ENCODE data around the gene GLUL.
A peak's percentile ranks its signal among the peaks of the same experiment; 100 is the strongest.

The GLUL gene

GRCh38 chr1:182391362-182392049 lies at the start of gene GLUL:
TSS of gene GLUL (minus strand) at chr1:182391790. CDS start at chr1:182388737, 3,053 bp downstream.
- peak; percentile 40 for DNase-seq (ENCODE audit: low read depth in 1 of 2, low spot score in 1 of 2)

DNA sequence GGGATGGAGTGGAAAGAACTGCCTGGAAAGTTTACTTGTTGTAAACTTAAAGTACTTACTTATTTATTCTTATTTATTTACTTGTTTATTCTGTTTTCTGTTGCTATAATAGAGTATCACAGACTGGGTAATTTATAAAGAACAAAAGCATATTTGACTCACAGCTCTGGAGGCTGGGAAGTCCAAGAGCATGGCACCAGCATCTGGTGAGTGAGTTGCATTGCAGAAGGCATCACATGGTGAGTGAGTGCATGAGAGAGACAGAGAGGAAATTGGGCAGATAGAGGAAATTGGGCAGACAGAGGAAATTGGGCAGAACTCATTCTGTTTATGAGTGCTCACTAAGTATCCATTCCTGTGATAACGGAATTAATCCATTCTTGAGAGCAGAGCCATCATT lies 46.7 kb upstream of the GLUL start:
- no peak for DNase-seq (ENCODE audit: low read depth in 1 of 2, low spot score in 1 of 2)

- DNase-seq (ENCODE audit: low read depth in 1 of 2, low spot score in 1 of 2), result no peak
Observed at GRCh38 chr1:182433580-182433979, 42.0 kb upstream of the GLUL start.

DNA sequence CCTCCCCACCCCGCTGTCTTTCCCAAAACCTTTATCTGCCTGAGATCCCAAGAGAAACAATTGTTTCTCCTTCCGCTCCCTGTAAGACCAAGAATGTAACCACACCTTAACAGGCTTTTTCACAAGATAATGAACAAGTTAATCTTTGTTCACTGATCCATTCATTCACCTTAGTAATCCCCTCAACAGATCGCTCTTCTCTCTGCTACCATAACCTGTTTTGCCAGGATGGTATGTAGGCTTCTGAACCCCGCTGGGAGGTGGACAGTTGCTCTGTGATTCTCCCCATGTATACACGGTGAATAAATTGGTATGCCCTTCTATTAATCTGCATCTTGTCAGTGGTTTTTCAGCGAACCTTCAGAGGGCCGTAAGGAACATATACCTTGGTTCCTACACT lies 39.7 kb upstream of the GLUL start:
- no peak for DNase-seq (ENCODE audit: low read depth in 1 of 2, low spot score in 1 of 2)

GRCh38 chr1:182430263-182431068 lies 38.9 kb upstream of the GLUL start:
- no peak for DNase-seq (ENCODE audit: low read depth in 1 of 2, low spot score in 1 of 2)

GRCh38 chr1:182428043-182428442 lies 36.5 kb upstream of the GLUL start:
- no peak for DNase-seq (ENCODE audit: low read depth in 1 of 2, low spot score in 1 of 2)

DNA sequence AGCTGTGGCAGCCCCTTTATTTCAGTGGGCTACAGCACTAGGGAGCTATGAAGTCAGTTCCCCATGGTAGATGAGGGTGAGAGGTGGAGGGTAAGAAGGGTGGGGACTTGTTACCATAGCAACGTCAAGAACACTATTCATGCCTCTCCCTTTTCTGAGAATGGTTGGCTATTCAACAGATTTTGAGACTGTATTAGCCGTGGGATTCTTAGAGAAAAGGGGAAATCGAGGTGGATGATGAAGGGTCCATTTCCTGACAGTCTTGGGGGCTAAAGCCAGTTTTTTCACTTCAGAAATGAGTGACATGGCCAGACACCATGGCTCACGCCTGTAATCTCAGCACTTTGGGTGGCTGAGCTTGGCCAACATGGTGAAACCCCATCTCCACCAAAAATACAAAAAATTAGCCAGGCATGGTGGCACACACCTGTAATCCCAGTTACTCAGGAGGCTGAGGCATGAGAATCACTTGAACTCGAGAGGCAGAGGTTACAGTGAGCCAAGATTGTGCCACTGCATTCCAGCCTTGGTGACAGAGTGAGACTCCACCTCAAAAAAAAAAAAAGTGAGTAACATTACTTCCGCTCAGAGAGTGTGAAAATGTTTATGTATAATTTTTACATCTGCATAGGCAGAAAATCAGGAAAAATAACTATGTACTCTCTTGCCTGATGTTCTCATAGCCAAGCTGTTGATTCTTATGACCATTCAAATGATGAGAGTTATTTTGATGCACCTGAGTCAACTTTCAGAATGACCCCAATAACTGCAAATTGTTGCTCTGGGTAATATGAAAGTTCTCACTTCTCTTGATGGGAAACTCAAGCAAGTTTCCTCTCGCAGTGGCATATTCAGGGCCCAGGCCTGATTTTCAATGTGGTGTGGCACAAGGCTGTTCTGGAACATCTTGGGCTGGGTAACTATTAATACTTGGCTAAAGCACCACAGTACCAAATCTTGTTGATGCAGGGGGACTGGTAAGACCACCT lies 35.1 kb upstream of the GLUL start:
- no peak for DNase-seq (ENCODE audit: low read depth in 1 of 2, low spot score in 1 of 2)

GRCh38 chr1:182415789-182416188 lies 24.2 kb upstream of the GLUL start:
- DNase-seq (ENCODE audit: low read depth in 1 of 2, low spot score in 1 of 2), result no peak

DNA sequence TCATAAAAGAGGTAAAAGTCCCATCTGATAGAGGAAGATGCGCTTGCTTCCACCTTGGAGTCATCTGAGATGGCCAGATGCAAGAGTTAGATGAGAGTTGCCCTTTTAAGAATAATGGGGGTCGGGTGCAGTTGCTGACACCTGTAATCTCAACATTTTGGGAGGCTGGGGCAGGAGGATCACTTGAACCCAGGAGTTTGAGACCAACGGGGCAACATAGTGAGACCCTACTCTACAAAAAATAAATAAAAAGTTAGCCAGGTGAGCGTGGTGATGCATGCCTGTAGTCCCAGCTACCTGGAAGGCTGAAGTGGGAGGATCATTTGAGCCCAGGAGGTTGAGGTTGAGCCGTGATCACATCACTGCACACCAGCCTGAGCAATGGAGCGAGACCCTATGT lies 22.4 kb upstream of the GLUL start:
- no peak for DNase-seq (ENCODE audit: low read depth in 1 of 2, low spot score in 1 of 2)

- no peak for DNase-seq (ENCODE audit: low read depth in 1 of 2, low spot score in 1 of 2)
Observed at GRCh38 chr1:182413486-182413885, 21.9 kb upstream of the GLUL start.

- DNase-seq (ENCODE audit: low read depth in 1 of 2, low spot score in 1 of 2), result no peak
Observed at GRCh38 chr1:182410620-182411273, 19.2 kb upstream of the GLUL start.

GRCh38 chr1:182410138-182410537 lies 18.5 kb upstream of the GLUL start:
- DNase-seq (ENCODE audit: low read depth in 1 of 2, low spot score in 1 of 2), result no peak

GRCh38 chr1:182408435-182409075 lies 17.0 kb upstream of the GLUL start:
- DNase-seq (ENCODE audit: low read depth in 1 of 2, low spot score in 1 of 2), result no peak

DNA sequence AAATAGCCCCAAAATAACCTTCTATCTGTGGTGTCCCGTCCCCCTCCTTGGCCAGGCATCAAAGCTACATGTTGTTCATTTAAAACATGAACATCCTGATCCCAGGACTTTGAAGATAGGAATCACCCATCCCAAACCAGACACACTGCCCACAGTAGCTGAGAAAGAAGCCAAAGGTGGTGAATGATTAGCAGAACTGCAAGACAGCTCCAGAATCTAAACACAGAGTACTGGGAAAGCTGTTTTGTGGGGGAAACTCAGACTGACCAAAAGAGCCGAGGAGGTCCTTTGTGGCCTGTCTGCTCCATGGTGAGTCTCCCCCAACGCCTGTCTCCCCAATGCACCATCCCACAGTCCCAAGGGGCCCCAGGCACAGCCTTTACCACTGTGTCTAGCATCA lies 16.1 kb upstream of the GLUL start:
- no peak for DNase-seq (ENCODE audit: low read depth in 1 of 2, low spot score in 1 of 2)

GRCh38 chr1:182406012-182406411 lies 14.4 kb upstream of the GLUL start:
- DNase-seq (ENCODE audit: low read depth in 1 of 2, low spot score in 1 of 2), result no peak

DNA sequence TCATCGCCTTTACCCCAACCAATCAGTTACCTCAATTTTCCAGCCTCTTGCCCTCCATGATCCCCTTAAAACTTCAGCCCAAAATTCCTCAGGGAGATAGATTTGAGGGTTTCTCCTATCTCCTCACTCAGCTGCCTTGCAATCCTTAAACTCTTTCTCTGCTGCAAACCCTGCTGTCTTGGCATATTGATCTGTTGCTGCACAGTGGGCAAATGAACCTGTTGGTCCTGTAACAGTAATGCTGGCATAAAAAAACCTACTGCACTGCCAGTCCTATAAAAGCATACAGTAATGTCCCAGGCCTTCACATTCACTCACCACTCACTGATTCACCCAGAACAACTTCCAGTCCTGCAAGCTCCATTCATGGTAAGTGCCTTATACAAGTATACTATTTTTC lies 14.0 kb upstream of the GLUL start:
- DNase-seq (ENCODE audit: low read depth in 1 of 2, low spot score in 1 of 2), result no peak

DNA sequence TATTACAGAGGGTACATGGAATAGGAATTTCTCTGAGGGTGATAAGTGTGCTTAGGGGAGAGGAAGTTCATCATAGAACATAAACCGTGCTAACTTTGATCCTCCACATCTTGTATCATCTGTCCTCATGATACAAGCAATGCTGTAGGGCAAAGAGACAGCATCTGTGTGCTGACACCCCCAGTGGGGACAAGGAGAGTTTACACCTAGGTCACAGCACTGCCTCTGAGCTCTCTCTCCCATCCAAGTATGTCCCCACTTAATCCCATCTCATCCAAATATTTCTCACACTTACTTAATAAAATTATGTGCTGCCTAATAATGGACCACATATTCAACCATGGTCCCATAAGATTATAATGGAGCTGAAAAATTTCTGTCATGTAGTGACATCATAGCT lies 13.2 kb upstream of the GLUL start:
- no peak for DNase-seq (ENCODE audit: low read depth in 1 of 2, low spot score in 1 of 2)

DNA sequence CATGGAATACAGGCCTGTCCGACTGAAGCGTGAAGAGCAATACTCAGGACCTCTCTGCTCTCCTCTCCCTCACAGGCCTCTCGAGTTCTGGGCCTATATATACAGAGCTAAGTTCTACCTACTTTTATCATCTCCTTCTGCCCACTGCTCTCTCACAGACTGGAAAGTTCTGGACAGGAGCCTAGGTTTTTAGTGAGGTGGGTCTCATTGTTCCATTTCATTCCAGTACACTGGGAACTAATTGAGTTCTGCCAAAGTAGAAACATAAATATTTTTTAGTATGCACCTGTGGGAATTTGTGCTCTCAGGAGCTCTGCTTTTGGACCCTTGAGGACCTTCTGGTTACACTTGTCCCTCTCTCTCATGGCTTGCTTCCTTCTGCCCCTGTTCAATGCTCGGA lies 9.0 kb upstream of the GLUL start, which contains the start of gene TEDDM1:
TSS of gene TEDDM1 (minus strand) at position 101 of the 400 bp plus-strand sequence. CDS start 182 bp downstream, outside the sequence.
- DNase-seq (ENCODE audit: low read depth in 1 of 2, low spot score in 1 of 2), result no peak

DNA sequence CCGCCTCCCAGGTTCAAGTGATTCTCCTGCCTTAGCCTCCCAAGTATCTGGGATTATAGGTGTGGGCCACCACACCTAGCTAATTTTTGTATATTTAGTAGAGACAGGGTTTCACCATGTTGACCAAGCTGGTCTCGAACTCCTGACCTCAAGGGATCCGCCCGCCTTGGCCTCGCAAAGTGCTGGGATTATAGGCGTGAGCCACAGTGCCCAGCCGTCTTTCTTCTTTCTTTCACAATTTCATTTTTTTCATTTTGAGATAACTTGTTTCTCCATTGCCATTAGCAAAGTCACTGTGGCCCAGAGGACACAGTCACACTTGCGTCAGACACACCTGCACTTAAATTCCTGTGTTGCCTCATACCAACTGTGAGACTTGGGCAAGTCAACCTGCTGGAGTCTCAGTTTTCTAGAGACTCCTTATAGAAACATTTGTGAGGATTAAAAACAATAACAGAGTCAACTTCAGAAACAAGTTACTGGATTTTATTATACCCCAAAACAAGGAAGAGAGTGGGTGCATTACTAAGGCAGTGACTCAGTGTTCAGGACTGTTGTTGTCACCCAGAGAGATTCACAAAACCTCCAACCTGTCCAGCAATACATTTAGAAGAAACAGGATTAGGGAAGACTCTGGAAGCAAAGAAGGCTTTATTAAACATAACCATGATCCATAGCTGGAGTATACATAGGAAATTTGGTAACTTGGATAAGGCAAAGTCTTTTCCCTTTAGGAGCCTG lies 6.2 kb upstream of the GLUL start:
- no peak for DNase-seq (ENCODE audit: low read depth in 1 of 2, low spot score in 1 of 2)

GRCh38 chr1:182395906-182396305 lies 4.3 kb upstream of the GLUL start:
- DNase-seq (ENCODE audit: low read depth in 1 of 2, low spot score in 1 of 2), result no peak

All from activated T-helper 1 cell treated with anti-CD3 and anti-CD28 coated beads, Interleukin-2, amount 50 U/mL, for 16 hours (primary cell).